SK-N-MC (cell line): ENCODE results near the gene FAM98B.

ENCODE experiments used
- DNase-seq: peaks from one replicate; pipeline ENCODE4 v3.0.0-alpha.2; 2011; ENCODE audit warnings: low read depth, low spot score
- H3K27ac ChIP-seq: fragments of 200-600 bp; sonication (generic); 2 replicates; pipeline ENCODE4 v1.5.1; 2016; ENCODE audit warnings: mixed run types
- H3K36me3 ChIP-seq: fragments of 200-600 bp; sonication (generic); 2 replicates; pipeline ENCODE4 v1.6.1; 2017; ENCODE audit warnings: antibody characterized with exemption, low read length, mixed read lengths; ENCODE audit not compliant: insufficient read depth
- H3K4me3 ChIP-seq: fragments of 200-600 bp; sonication (generic); 2 replicates; pipeline ENCODE4 v1.5.1; 2016
- H3K9ac ChIP-seq: fragments of 200-600 bp; sonication (generic); 2 replicates; pipeline ENCODE4 v1.8.0; 2017; ENCODE audit warnings: mixed run types, mixed read lengths; ENCODE audit not compliant: insufficient read length
- H3K9me3 ChIP-seq: fragments of 200-600 bp; sonication (generic); 2 replicates; pipeline ENCODE4 v1.6.1; 2017; ENCODE audit warnings: low read depth, mild to moderate bottlenecking, antibody characterized with exemption, low read length, moderate library complexity, mixed read lengths
- EZH2 ChIP-seq: fragments of 200-600 bp; sonication (generic); IDR thresholded peaks from one replicate; pipeline ENCODE4 v1.6.1; 2017; ENCODE audit warnings: antibody characterized with exemption
- FOXP2 ChIP-seq: optimal IDR thresholded peaks from 2 replicates; pipeline ENCODE3; 2011; ENCODE audit warnings: mild to moderate bottlenecking, moderate library complexity; ENCODE audit not compliant: insufficient read depth; ENCODE audit errors: extremely low read length, control extremely low read depth
- POLR2AphosphoS5 ChIP-seq: IDR thresholded peaks from 2 replicates; pipeline ENCODE4 v1.6.1; 2012; ENCODE audit warnings: mild to moderate bottlenecking, low read depth, low read length, borderline replicate concordance

FAM98B gene

DNA sequence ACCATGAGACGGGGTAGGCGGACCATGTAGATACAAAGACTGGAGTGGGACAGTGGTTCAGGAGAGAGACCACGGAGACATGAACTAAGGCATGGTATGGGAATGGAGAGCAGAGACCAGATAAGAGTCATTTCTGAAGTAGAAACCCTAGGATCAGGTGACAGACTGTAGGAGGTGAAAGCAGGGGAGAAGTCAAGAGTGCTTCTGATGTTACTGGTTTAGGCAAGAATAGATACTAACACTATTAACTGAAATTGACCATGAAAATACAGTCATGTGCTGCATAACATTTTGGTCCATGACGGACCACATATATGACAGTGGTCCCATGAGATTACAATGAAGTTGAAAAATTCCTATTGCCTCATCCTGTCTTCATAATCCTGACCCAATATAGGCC is 69.0 kb downstream of the FAM98B start:
- H3K4me3 ChIP-seq = no peak overlapping the region
- DNase-seq = no peak
- H3K9ac ChIP-seq = no peak overlapping the region
- no peak overlapping the region for H3K27ac ChIP-seq
- H3K9me3 ChIP-seq = no peaks in the 10 kb centered on the region
- TF ChIP-seq EZH2 (no peak), POLR2AphosphoS5 (no peak), FOXP2 (no peak)
- H3K36me3 ChIP-seq = no peaks in the 10 kb centered on the region

DNA sequence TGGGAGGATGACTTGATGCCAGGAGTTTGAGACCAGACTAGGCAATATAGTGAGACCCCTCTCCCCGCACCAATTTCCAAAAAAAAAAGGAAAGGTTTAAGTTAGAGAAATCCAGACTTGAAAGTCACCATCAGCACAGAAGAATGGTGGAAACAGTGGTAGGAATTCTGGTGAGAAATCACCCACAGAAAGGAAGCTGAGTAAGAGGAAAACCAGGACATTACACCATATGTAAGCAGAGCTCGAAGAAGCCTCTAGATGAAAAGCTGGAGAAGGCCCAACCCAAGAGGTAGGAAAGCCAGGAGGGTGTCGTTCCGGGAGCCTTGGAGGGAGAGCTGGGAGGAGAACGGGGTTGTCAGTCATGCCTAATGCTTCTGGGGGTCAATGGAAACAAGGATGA is 70.2 kb downstream of the FAM98B start:
- Histone ChIP-seq H3K27ac (no peak overlapping the region), H3K4me3 (no peak overlapping the region), H3K36me3 (no peaks in the 10 kb centered on the region), H3K9ac (no peak overlapping the region), H3K9me3 (no peaks in the 10 kb centered on the region)
- no peak for DNase-seq
- no peak for TF ChIP-seq FOXP2
- TF ChIP-seq EZH2 = no peak
- no peak for TF ChIP-seq POLR2AphosphoS5

DNA sequence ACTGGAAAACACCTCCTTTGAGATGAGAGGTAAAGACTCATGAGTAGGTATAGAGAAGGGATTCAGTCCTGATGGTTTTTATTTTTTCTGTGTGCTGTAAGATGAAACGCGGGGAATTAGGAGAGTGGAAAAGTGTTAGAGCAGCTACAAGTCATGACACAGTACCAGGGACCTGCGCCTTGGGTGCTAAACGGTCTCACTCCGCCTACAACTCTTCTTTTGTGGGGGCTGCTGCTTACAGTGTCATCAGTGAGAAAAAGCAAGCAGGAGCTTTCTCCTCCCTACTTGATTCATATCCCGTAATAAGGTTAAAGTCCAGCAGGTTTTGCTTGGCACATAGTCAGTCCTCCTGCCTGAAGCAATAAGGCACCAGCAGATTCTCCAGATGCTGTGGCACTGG is 71.6 kb downstream of the FAM98B start:
- no peak overlapping the region for H3K27ac ChIP-seq
- no peak overlapping the region for H3K4me3 ChIP-seq
- no peak for DNase-seq
- no peak overlapping the region for H3K9ac ChIP-seq
- no peaks in the 10 kb centered on the region for H3K36me3 ChIP-seq
- no peaks in the 10 kb centered on the region for H3K9me3 ChIP-seq
- TF ChIP-seq EZH2 (no peak), POLR2AphosphoS5 (no peak)

DNA sequence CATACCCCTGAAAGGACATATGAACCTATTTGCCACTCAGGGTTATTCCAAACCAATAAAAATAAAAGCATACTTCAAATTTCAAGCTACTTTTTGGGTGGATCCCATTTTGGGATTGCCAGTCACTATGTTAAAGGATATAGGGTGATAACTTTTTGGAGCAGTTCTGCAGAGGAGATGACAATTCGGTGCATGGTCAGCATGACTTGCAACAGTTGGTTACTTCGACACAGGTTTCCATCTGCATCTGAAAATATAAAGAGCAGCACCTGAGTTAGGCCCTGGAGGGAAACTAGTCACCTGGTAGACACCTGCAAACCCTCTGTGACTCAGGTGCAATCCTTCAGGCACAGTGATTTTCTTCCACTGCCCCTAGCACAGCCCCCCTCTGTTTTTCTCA is 72.2 kb downstream of the FAM98B start:
- Histone ChIP-seq H3K36me3 (no peaks in the 10 kb centered on the region), H3K9me3 (no peaks in the 10 kb centered on the region), H3K9ac (no peak overlapping the region), H3K4me3 (no peak overlapping the region), H3K27ac (no peak overlapping the region)
- DNase-seq = no peak
- TF ChIP-seq POLR2AphosphoS5 (no peak), FOXP2 (no peak), EZH2 (no peak)

DNA sequence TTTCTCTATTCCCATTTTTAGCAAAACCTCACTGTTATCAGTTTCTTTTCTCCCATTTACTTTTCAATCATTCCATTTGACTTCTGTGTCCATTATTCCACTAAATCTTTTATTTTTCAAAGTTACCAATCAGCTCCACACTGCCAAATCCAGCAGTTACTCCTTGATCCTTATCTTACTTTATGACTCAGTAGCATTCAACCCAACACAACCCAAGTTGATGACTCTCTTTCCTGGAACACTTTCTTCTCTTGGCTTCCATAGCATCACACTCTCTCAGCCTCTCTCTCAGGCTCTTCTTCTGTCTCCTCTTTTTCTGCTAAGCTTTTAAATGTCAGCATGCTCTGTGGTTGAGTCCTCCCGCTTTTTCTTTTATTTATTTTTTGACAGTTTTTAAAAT is 74.4 kb downstream of the FAM98B start:
- Histone ChIP-seq H3K27ac (no peak overlapping the region), H3K9ac (no peak overlapping the region), H3K9me3 (no peaks in the 10 kb centered on the region), H3K4me3 (no peak overlapping the region), H3K36me3 (no peaks in the 10 kb centered on the region)
- DNase-seq = no peak
- TF ChIP-seq EZH2 (no peak), POLR2AphosphoS5 (no peak), FOXP2 (no peak)

DNA sequence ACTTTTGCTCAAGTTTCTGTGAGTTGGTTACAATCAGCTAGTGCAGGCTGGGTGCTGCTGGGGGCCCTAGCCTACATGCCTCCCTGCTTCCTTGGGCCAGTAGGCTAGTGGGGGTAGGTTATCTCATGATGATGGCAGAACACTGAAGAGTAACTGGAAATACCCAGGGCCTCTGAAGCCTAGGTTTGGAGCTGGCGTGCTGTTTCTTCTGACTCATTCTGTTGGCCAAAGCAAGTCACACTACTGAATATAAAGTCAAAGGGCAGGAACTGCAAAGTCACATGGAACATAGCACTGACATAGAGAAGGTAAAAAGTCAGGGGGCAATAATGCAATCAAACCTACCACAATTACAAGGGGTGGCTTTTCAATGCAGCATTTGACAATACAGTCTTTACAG is 76.2 kb downstream of the FAM98B start:
- no peak for DNase-seq

DNA sequence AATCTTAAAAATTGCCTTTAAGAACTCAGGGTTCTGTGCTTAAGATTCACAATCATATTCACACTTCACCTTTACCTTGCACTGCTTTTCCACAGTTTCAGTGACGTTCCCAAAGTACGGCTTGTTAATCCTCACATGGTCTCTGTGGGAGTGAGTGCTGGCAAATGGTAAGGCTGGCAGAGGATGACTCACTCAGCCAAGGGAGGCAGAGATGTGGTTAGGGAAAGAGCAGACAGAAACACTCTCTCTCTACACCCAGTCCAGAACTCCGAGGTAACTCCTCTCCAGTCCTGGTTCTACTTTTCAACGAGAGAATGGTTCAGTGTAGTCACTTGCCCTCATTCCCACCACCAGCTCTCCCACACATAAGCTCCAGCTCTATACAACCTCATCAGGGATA is 77.6 kb downstream of the FAM98B start:
- Histone ChIP-seq H3K9me3 (no peaks in the 10 kb centered on the region), H3K27ac (no peak overlapping the region), H3K9ac (no peak overlapping the region), H3K4me3 (no peak overlapping the region), H3K36me3 (no peaks in the 10 kb centered on the region)
- DNase-seq = no peak
- no peak for TF ChIP-seq EZH2
- no peak for TF ChIP-seq POLR2AphosphoS5
- no peak for TF ChIP-seq FOXP2

More for the DNA sequence above, 76.2 kb downstream of the FAM98B start:
- H3K9me3 ChIP-seq = no peaks in the 10 kb centered on the region
- no peak overlapping the region for H3K9ac ChIP-seq
- H3K27ac ChIP-seq = no peak overlapping the region
- H3K4me3 ChIP-seq = no peak overlapping the region
- TF ChIP-seq FOXP2 (no peak), POLR2AphosphoS5 (no peak)
- H3K36me3 ChIP-seq = no peaks in the 10 kb centered on the region

DNA sequence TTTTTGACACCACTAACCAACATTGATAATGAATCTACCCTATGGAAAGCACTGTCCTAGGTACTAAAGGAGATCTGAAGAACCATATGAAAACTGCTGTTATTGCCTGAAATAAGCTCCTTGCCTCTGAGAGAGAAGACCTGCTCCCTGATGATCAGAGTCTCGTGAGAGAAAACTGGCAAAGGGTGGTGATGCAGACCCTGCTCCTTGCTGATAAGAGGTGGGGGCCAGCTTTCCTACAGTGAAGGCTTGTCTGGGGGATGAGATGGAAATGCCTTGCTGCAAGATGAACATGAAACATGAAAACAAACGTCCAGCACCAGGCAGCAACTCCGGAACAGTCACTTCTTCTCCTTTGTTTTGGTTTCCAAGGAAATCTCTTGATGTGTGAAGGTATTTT is 78.8 kb downstream of the FAM98B start:
- DNase-seq = no peak
- Histone ChIP-seq H3K9me3 (no peaks in the 10 kb centered on the region), H3K9ac (no peak overlapping the region), H3K36me3 (no peaks in the 10 kb centered on the region), H3K27ac (no peak overlapping the region), H3K4me3 (no peak overlapping the region)
- TF ChIP-seq POLR2AphosphoS5 (no peak), EZH2 (no peak), FOXP2 (no peak)

DNA sequence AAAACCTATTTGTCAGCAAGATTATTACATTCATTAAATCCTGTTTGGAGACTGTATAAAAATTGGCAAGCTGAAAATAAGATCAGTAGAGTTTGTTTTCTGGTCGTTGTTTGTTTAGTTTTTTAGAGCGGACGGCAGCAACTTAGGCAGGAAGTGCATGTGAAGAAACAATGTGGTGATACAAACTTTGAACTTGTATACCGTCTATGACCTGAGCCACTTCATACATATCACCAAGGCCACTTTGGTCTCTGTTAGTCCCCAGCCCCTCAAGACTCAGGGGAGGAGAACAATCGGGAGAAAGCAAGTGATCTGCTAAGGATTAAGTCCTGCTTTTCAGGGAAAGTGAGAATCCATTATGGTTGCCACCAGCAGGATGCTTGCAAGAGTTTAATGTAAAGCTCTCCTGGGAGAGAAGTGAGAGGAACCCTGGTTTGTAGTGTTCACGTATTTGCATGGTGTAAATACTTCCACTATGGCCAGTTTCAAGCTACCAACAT is 79.5 kb downstream of the FAM98B start:
- H3K9ac ChIP-seq = no peak overlapping the region
- no peaks in the 10 kb centered on the region for H3K9me3 ChIP-seq
- H3K27ac ChIP-seq = no peak overlapping the region
- H3K4me3 ChIP-seq = no peak overlapping the region
- DNase-seq = no peak
- no peaks in the 10 kb centered on the region for H3K36me3 ChIP-seq
- no peak for TF ChIP-seq FOXP2
- TF ChIP-seq EZH2 = no peak
- no peak for TF ChIP-seq POLR2AphosphoS5
